Neural cell (in vitro differentiated cells): ENCODE measurements around the gene WRAP53. TPM values are rescaled to one million over a fixed set of nuclear protein-coding genes. Genes with fewer than 3 reads are reported as not detected.

Experiments
- H2AFZ ChIP-seq: fragments of 200-600, 300-800 bp; sonication (generic), shearing (Covaris generic); 2 replicates; pipeline ENCODE4 v1.6.0; 2014; ENCODE audit warnings: low read depth, mild to moderate bottlenecking, antibody characterized with exemption, low read length, moderate library complexity
- H3F3A ChIP-seq: fragments of 200-600 bp; shearing (Covaris generic); 2 replicates; pipeline ENCODE4 v1.6.1; 2016; ENCODE audit warnings: mild to moderate bottlenecking, moderate library complexity, mixed read lengths, antibody characterized with exemption, low read length; ENCODE audit not compliant: insufficient read depth, poor library complexity, severe bottlenecking
- H3K27ac ChIP-seq: fragments of 200-600, 300-800 bp; sonication (generic), shearing (Covaris generic); 2 replicates; pipeline ENCODE4 v1.5.1; 2014; ENCODE audit warnings: mild to moderate bottlenecking, low read length, moderate library complexity
- H3K27me3 ChIP-seq: fragments of 300-800, 200-600 bp; sonication (generic), shearing (Covaris generic); 2 replicates; pipeline ENCODE4 v1.6.0; 2014; ENCODE audit warnings: mild to moderate bottlenecking, low read depth, low read length, moderate library complexity; ENCODE audit not compliant: insufficient read depth
- H3K36me3 ChIP-seq: fragments of 300-800, 200-600 bp; sonication (generic), shearing (Covaris generic); 2 replicates; pipeline ENCODE4 v1.5.1; 2014; ENCODE audit warnings: mild to moderate bottlenecking, antibody characterized with exemption, low read length, moderate library complexity; ENCODE audit not compliant: insufficient read depth
- H3K4me2 ChIP-seq: fragments of 300-800, 200-600 bp; sonication (generic), shearing (Covaris generic); 2 replicates; pipeline ENCODE4 v1.6.0; 2014; ENCODE audit warnings: mild to moderate bottlenecking, low read length
- H3K4me3 ChIP-seq: fragments of 300-800, 200-600 bp; sonication (generic), shearing (Covaris generic); 2 replicates; pipeline ENCODE4 v1.5.1; 2014; ENCODE audit warnings: mild to moderate bottlenecking, low read length, moderate library complexity
- H3K79me2 ChIP-seq: fragments of 200-600 bp; shearing (Covaris generic); replicated peaks from 2 replicates; pipeline ENCODE4 v1.6.0; 2014; ENCODE audit warnings: mild to moderate bottlenecking, low read length, moderate library complexity; ENCODE audit not compliant: insufficient read depth
- H3K9ac ChIP-seq: fragments of 300-800, 200-600 bp; sonication (generic), shearing (Covaris generic); 2 replicates; pipeline ENCODE4 v1.6.1; 2016; ENCODE audit warnings: mild to moderate bottlenecking, low read length, mixed read lengths
- H3K9me2 ChIP-seq: fragments of 200-600 bp; shearing (Covaris generic); 2 replicates; pipeline ENCODE4 v1.6.1; 2016; ENCODE audit warnings: mild to moderate bottlenecking, low read length, mixed read lengths; ENCODE audit not compliant: insufficient read depth
- H3K9me3 ChIP-seq: fragments of 200-600, 300-800 bp; sonication (generic), shearing (Covaris generic); 2 replicates; pipeline ENCODE4 v1.6.1; 2016; ENCODE audit warnings: mild to moderate bottlenecking, mixed run types, low read length, moderate library complexity, mixed read lengths
- H4K20me1 ChIP-seq: fragments of 200-600 bp; shearing (Covaris generic); 2 replicates; pipeline ENCODE4 v1.6.1; 2016; ENCODE audit warnings: mild to moderate bottlenecking, mixed run types; ENCODE audit not compliant: insufficient read depth
- EP300 ChIP-seq: fragments of 450-650 bp; conservative IDR thresholded peaks from 2 replicates; pipeline ENCODE4 v1.6.1; 2014; ENCODE audit warnings: antibody characterized with exemption, mild to moderate bottlenecking, moderate library complexity; ENCODE audit not compliant: poor library complexity, severe bottlenecking
- EZH2 ChIP-seq: fragments of 200-600, 300-800 bp; shearing (Covaris generic), sonication (generic); IDR thresholded peaks from 2 replicates; pipeline ENCODE4 v1.6.1; 2014; ENCODE audit warnings: antibody characterized with exemption, low read length, borderline replicate concordance, mild to moderate bottlenecking; ENCODE audit not compliant: insufficient read depth, poor library complexity, severe bottlenecking
- MXI1 ChIP-seq: fragments of 450-650 bp; conservative IDR thresholded peaks from 2 replicates; pipeline ENCODE4 v1.6.1; 2014; ENCODE audit warnings: antibody characterized with exemption, mild to moderate bottlenecking; ENCODE audit not compliant: poor library complexity, severe bottlenecking
- POLR2AphosphoS5 ChIP-seq: IDR thresholded peaks from 2 replicates; pipeline ENCODE4 v1.6.1; 2012
- RAD21 ChIP-seq: fragments of 450-650 bp; conservative IDR thresholded peaks from 2 replicates; pipeline ENCODE4 v1.6.1; 2014; ENCODE audit warnings: antibody characterized with exemption, mild to moderate bottlenecking, moderate library complexity
- SMC3 ChIP-seq: fragments of 450-650 bp; conservative IDR thresholded peaks from 2 replicates; pipeline ENCODE4 v1.6.1; 2014; ENCODE audit warnings: antibody characterized with exemption, mild to moderate bottlenecking, moderate library complexity; ENCODE audit not compliant: poor library complexity
- TAF1 ChIP-seq: IDR thresholded peaks from 2 replicates; pipeline ENCODE4 v1.6.1; 2012; ENCODE audit warnings: low read depth
- polyA plus RNA-seq: library from polyadenylated mRNA; depleted of rRNA; stranded (reverse); fragments of >200 nt; gene quantifications from 2 replicates; pipeline ENCODE4 v1.2.3, GENCODE V29; 2014
- TF ChIP-seq, protein P1 (sequence below): fragments of 450-650 bp; IDR thresholded peaks from 2 replicates; pipeline ENCODE4 v1.5.1; 2014; ENCODE audit warnings: antibody characterized with exemption, mild to moderate bottlenecking, moderate library complexity; ENCODE audit not compliant: poor library complexity, severe bottlenecking
- TF ChIP-seq, protein P2 (sequence below): IDR thresholded peaks from 2 replicates; pipeline ENCODE4 v1.6.1; 2012; ENCODE audit warnings: borderline replicate concordance

Gene WRAP53
- polyA plus RNA-seq, 1 donor from 2014 or later, result 20.1 TPM

- no peaks in the 10 kb centered on the region for H3K36me3 ChIP-seq
- H3K79me2 ChIP-seq, result peaks cover 10% of the 10 kb centered on the region
- no peak for TF ChIP-seq RAD21
- no peak for TF ChIP-seq MXI1
- TF ChIP-seq EZH2, result no peak
- TF ChIP-seq SMC3, result no peak
- TF ChIP-seq, protein P1, sequence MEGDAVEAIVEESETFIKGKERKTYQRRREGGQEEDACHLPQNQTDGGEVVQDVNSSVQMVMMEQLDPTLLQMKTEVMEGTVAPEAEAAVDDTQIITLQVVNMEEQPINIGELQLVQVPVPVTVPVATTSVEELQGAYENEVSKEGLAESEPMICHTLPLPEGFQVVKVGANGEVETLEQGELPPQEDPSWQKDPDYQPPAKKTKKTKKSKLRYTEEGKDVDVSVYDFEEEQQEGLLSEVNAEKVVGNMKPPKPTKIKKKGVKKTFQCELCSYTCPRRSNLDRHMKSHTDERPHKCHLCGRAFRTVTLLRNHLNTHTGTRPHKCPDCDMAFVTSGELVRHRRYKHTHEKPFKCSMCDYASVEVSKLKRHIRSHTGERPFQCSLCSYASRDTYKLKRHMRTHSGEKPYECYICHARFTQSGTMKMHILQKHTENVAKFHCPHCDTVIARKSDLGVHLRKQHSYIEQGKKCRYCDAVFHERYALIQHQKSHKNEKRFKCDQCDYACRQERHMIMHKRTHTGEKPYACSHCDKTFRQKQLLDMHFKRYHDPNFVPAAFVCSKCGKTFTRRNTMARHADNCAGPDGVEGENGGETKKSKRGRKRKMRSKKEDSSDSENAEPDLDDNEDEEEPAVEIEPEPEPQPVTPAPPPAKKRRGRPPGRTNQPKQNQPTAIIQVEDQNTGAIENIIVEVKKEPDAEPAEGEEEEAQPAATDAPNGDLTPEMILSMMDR, result no peak
- no peak for TF ChIP-seq EP300
- TF ChIP-seq, protein P2, sequence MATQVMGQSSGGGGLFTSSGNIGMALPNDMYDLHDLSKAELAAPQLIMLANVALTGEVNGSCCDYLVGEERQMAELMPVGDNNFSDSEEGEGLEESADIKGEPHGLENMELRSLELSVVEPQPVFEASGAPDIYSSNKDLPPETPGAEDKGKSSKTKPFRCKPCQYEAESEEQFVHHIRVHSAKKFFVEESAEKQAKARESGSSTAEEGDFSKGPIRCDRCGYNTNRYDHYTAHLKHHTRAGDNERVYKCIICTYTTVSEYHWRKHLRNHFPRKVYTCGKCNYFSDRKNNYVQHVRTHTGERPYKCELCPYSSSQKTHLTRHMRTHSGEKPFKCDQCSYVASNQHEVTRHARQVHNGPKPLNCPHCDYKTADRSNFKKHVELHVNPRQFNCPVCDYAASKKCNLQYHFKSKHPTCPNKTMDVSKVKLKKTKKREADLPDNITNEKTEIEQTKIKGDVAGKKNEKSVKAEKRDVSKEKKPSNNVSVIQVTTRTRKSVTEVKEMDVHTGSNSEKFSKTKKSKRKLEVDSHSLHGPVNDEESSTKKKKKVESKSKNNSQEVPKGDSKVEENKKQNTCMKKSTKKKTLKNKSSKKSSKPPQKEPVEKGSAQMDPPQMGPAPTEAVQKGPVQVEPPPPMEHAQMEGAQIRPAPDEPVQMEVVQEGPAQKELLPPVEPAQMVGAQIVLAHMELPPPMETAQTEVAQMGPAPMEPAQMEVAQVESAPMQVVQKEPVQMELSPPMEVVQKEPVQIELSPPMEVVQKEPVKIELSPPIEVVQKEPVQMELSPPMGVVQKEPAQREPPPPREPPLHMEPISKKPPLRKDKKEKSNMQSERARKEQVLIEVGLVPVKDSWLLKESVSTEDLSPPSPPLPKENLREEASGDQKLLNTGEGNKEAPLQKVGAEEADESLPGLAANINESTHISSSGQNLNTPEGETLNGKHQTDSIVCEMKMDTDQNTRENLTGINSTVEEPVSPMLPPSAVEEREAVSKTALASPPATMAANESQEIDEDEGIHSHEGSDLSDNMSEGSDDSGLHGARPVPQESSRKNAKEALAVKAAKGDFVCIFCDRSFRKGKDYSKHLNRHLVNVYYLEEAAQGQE, result no peak
- no peak for TF ChIP-seq TAF1
- TF ChIP-seq POLR2AphosphoS5, result no peak
- no peaks in the 10 kb centered on the region for H4K20me1 ChIP-seq
- no peaks in the 10 kb centered on the region for H3K9me2 ChIP-seq
- H3K27ac ChIP-seq, result no peak overlapping the region
- no peak overlapping the region for H3K4me3 ChIP-seq
- H3F3A ChIP-seq, result no peaks in the 10 kb centered on the region
- H3K9me3 ChIP-seq, result no peaks in the 10 kb centered on the region
- no peak overlapping the region for H3K4me2 ChIP-seq
- no peaks in the 10 kb centered on the region for H3K27me3 ChIP-seq
- H3K9ac ChIP-seq, result no peak overlapping the region
- no peak overlapping the region for H2AFZ ChIP-seq
These were observed 32.8 kb upstream of the WRAP53 start for GRCh38 chr17:7655541-7655840.

DNA sequence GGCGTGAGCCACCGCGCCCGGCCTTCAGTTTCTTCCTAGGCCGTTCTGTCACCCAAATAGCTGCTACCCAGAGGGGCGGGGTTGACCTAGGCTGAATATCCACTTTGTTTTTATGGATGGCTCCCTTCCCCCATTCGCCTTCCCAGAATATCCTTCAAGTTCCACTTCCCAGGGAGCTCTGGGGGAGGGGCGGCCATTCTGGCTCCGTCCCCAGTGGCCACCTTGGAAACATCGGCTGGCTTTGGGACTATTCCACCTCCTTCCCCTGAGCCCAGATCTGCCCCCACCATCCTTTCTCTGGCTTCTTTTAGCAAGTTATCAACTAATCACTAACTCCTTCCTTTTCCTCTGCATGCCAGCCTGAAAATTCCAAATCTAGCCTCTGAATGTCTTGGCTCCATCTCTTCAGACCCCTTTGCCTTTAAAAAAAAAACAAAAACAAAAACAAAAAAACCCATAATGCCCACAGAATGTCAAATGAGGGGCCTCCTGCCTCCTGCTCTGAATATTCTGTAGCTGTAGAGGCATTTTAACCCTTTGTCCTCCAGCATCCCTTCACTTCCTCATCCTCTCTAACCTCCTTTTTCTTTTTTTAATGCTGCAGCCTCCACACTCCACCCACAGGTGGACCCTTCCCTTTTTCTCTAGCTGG lies 31.2 kb upstream of the WRAP53 start:
- H3K9me2 ChIP-seq, result no peaks in the 10 kb centered on the region
- no peaks in the 10 kb centered on the region for H3K27me3 ChIP-seq
- TF ChIP-seq RAD21 (no peak), POLR2AphosphoS5 (no peak), TAF1 (no peak), MXI1 (no peak), SMC3 (no peak), EP300 (no peak), EZH2 (no peak)
- TF ChIP-seq, protein P2, result no peak
- TF ChIP-seq, protein P1, result no peak
- no peaks in the 10 kb centered on the region for H3K9me3 ChIP-seq
- no peak overlapping the region for H3K27ac ChIP-seq
- peaks cover 6% of the 10 kb centered on the region for H3K79me2 ChIP-seq
- no peaks in the 10 kb centered on the region for H3F3A ChIP-seq
- H4K20me1 ChIP-seq, result no peaks in the 10 kb centered on the region
- H2AFZ ChIP-seq, result no peak overlapping the region
- no peaks in the 10 kb centered on the region for H3K36me3 ChIP-seq
- no peak overlapping the region for H3K4me3 ChIP-seq
- no peak overlapping the region for H3K4me2 ChIP-seq
- no peak overlapping the region for H3K9ac ChIP-seq
